ENCODE data around the gene NRG3.

Gene NRG3

GRCh38 chr10:82691211-82691610, 816.2 kb downstream of the NRG3 start:
- Histone ChIP-seq H3K4me3 (no peak overlapping the region), H3K27me3 (no peaks in the 10 kb centered on the region), H3K4me1 (no peaks in the 10 kb centered on the region), H3K9me3 (no peaks in the 10 kb centered on the region), H3K27ac (no peak overlapping the region), H3K36me3 (no peaks in the 10 kb centered on the region)
- TF ChIP-seq, protein P1, sequence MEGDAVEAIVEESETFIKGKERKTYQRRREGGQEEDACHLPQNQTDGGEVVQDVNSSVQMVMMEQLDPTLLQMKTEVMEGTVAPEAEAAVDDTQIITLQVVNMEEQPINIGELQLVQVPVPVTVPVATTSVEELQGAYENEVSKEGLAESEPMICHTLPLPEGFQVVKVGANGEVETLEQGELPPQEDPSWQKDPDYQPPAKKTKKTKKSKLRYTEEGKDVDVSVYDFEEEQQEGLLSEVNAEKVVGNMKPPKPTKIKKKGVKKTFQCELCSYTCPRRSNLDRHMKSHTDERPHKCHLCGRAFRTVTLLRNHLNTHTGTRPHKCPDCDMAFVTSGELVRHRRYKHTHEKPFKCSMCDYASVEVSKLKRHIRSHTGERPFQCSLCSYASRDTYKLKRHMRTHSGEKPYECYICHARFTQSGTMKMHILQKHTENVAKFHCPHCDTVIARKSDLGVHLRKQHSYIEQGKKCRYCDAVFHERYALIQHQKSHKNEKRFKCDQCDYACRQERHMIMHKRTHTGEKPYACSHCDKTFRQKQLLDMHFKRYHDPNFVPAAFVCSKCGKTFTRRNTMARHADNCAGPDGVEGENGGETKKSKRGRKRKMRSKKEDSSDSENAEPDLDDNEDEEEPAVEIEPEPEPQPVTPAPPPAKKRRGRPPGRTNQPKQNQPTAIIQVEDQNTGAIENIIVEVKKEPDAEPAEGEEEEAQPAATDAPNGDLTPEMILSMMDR (IDR thresholded peaks at IDR 0.05): no peak
- no peak for DNase-seq
- intact Hi-C loops (cut with DNase I; ENCODE audit: low total_unique reads): no loop called here

GRCh38 chr10:82692458-82692857, 817.5 kb downstream of the NRG3 start:
- H3K9me3 ChIP-seq: no peaks in the 10 kb centered on the region
- DNase-seq: no peak
- H3K27me3 ChIP-seq: no peaks in the 10 kb centered on the region
- intact Hi-C loops (cut with DNase I; ENCODE audit: low total_unique reads): no loop called here
- no peaks in the 10 kb centered on the region for H3K36me3 ChIP-seq
- H3K27ac ChIP-seq: no peak overlapping the region
- TF ChIP-seq, protein P1 (IDR thresholded peaks at IDR 0.05): no peak
- no peak overlapping the region for H3K4me3 ChIP-seq
- no peaks in the 10 kb centered on the region for H3K4me1 ChIP-seq

- TF ChIP-seq, protein P1 (IDR thresholded peaks at IDR 0.05): no peak
- H3K9me3 ChIP-seq: no peaks in the 10 kb centered on the region
- no peaks in the 10 kb centered on the region for H3K36me3 ChIP-seq
- no peak overlapping the region for H3K27ac ChIP-seq
- intact Hi-C loops (cut with DNase I; ENCODE audit: low total_unique reads): no loop called here
- DNase-seq: no peak
- H3K27me3 ChIP-seq: no peaks in the 10 kb centered on the region
- H3K4me3 ChIP-seq: no peak overlapping the region
- H3K4me1 ChIP-seq: no peaks in the 10 kb centered on the region
These were observed 846.8 kb downstream of the NRG3 start for GRCh38 chr10:82721831-82722230.

DNA sequence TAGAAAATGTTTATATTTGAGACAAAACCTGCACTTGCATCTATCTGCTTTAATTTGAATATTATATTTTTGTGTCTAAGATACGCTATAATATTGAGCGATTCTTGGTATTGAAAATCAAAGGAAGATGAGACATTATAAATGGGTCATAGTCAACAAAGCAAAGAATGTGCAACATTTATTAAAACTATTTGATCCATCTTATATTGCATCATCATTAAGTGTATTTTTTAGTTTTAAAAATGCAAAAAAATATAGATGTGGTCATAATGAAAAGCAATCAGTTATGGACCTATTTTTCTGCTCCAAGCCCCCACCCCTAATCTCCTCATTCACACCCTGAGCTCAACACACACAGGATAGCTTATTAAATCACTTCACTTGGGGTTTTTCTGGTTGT, 847.3 kb downstream of the NRG3 start:
- H3K36me3 ChIP-seq: no peaks in the 10 kb centered on the region
- no peaks in the 10 kb centered on the region for H3K27me3 ChIP-seq
- intact Hi-C loops (cut with DNase I; ENCODE audit: low total_unique reads): no loop called here
- H3K4me1 ChIP-seq: no peaks in the 10 kb centered on the region
- no peak overlapping the region for H3K27ac ChIP-seq
- DNase-seq: no peak
- no peak overlapping the region for H3K4me3 ChIP-seq
- TF ChIP-seq, protein P1 (IDR thresholded peaks at IDR 0.05): no peak
- H3K9me3 ChIP-seq: no peaks in the 10 kb centered on the region

DNA sequence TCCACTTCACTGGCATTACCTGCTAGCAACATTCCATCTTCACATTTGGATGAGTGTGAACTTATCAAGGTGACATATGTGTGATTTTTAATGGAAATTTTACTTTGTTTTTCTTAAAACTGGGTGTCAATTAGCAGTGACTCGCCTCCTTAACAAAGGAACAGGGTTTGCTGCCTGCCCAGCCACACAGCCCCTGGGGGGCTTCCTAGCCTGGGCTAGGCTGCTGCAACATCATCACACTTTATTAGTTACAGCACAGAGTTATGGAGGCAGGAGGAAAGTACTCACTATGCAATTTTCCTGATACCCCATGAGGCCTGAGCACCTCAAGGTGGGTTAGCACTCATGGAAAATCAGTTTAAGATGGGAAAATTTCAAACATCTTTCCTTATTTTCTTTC, 861.3 kb downstream of the NRG3 start:
- TF ChIP-seq, protein P1 (IDR thresholded peaks at IDR 0.05): no peak
- no peaks in the 10 kb centered on the region for H3K27me3 ChIP-seq
- DNase-seq: no peak
- no peaks in the 10 kb centered on the region for H3K36me3 ChIP-seq
- no peak overlapping the region for H3K4me3 ChIP-seq
- H3K4me1 ChIP-seq: no peaks in the 10 kb centered on the region
- H3K9me3 ChIP-seq: no peaks in the 10 kb centered on the region
- intact Hi-C loops (cut with DNase I; ENCODE audit: low total_unique reads): no loop called here
- no peak overlapping the region for H3K27ac ChIP-seq

DNA sequence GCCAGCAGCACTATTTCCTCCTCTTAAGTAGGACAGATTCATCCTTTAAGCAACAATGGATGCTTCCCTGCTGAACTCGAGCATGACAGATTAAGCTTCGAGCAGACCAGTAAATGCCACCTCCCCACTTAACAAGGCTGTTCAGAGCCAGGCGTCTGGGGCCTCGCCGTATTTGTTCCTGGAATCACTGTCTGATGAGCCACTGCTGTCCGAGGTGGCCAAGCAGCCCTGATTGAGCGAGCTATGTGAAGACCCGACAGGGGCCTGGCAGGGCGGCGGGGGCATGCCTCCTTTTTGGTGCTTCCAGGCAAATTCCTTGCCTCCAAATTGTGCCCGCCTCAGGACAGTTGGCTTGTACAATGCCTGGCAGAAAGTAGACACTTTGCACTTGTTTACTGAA, 862.6 kb downstream of the NRG3 start:
- intact Hi-C loops (cut with DNase I; ENCODE audit: low total_unique reads): no loop called here
- H3K27ac ChIP-seq: no peak overlapping the region
- no peaks in the 10 kb centered on the region for H3K4me1 ChIP-seq
- no peak for DNase-seq
- H3K9me3 ChIP-seq: no peaks in the 10 kb centered on the region
- H3K27me3 ChIP-seq: no peaks in the 10 kb centered on the region
- H3K36me3 ChIP-seq: no peaks in the 10 kb centered on the region
- TF ChIP-seq, protein P1 (IDR thresholded peaks at IDR 0.05): no peak
- no peak overlapping the region for H3K4me3 ChIP-seq

All from tibial artery (tissue), 4 donors.